Measurements from ENCODE around the gene DAP.

The DAP gene

DNA sequence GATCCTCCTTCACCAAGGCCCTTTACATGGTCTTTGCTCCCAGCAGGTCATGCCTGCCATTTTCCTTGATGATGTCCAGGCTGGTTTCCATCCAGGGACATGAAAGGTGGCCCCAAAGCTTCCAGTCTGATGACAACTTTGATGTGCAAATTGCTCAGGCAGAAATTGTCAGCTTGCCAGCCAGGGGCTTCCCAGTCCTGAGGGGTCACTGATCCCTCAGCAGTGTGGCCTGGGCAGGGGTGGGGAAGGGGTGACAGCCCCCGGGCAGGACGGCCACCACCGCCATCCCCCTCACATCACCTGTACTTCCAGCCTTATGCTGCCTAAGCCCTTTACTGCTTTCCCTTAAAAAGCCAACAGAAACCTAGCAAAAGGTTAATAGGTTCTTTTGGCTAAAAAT, 100.9 kb downstream of the DAP start:
- Histone ChIP-seq H3K4me2 (ENCODE audit: low read length) (no peak overlapping the region), H3K27ac (no peak overlapping the region), H3K9ac (no peak overlapping the region), H3K79me2 (no peaks in the 10 kb centered on the region), H2AFZ (no peak overlapping the region), H3K27me3 (ENCODE audit: control insufficient read depth, insufficient read depth, low read length) (no peaks in the 10 kb centered on the region), H3K4me3 (ENCODE audit: low read depth, low read length) (no peak overlapping the region), H3K4me1 (no peaks in the 10 kb centered on the region), H3K9me3 (ENCODE audit: control insufficient read depth, low read length) (no peaks in the 10 kb centered on the region), H3K36me3 (ENCODE audit: control insufficient read depth, insufficient read depth, low read length) (no peaks in the 10 kb centered on the region)
- TF ChIP-seq, protein P1, sequence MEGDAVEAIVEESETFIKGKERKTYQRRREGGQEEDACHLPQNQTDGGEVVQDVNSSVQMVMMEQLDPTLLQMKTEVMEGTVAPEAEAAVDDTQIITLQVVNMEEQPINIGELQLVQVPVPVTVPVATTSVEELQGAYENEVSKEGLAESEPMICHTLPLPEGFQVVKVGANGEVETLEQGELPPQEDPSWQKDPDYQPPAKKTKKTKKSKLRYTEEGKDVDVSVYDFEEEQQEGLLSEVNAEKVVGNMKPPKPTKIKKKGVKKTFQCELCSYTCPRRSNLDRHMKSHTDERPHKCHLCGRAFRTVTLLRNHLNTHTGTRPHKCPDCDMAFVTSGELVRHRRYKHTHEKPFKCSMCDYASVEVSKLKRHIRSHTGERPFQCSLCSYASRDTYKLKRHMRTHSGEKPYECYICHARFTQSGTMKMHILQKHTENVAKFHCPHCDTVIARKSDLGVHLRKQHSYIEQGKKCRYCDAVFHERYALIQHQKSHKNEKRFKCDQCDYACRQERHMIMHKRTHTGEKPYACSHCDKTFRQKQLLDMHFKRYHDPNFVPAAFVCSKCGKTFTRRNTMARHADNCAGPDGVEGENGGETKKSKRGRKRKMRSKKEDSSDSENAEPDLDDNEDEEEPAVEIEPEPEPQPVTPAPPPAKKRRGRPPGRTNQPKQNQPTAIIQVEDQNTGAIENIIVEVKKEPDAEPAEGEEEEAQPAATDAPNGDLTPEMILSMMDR (IDR thresholded peaks at IDR 0.05) = no peak

DNA sequence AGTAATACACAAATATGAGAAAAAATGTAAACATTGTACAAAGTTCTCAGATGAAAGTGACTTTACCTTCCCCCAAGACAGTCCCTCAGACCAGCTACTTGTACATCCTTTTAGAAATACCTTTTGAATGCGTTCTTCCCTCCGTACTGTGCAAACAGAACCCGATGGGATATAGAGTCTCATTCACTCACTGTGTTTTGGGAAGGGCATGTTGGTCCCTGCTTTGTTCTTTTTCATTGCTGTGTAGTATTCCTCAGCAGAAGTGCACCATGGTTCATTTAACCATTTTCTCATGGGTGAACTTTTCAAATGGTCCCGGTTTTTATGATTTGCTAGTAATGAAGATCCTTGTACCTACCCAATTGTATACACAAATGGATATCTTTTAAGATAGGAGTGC, 102.8 kb downstream of the DAP start:
- Histone ChIP-seq H2AFZ (no peak overlapping the region), H3K79me2 (no peaks in the 10 kb centered on the region), H3K9me3 (ENCODE audit: control insufficient read depth, low read length) (no peaks in the 10 kb centered on the region), H3K27me3 (ENCODE audit: control insufficient read depth, insufficient read depth, low read length) (no peaks in the 10 kb centered on the region), H3K4me2 (ENCODE audit: low read length) (no peak overlapping the region), H3K36me3 (ENCODE audit: control insufficient read depth, insufficient read depth, low read length) (no peaks in the 10 kb centered on the region), H3K27ac (no peak overlapping the region), H3K9ac (no peak overlapping the region), H3K4me1 (no peaks in the 10 kb centered on the region), H3K4me3 (ENCODE audit: low read depth, low read length) (no peak overlapping the region)
- TF ChIP-seq, protein P1 (IDR thresholded peaks at IDR 0.05) = no peak

DNA sequence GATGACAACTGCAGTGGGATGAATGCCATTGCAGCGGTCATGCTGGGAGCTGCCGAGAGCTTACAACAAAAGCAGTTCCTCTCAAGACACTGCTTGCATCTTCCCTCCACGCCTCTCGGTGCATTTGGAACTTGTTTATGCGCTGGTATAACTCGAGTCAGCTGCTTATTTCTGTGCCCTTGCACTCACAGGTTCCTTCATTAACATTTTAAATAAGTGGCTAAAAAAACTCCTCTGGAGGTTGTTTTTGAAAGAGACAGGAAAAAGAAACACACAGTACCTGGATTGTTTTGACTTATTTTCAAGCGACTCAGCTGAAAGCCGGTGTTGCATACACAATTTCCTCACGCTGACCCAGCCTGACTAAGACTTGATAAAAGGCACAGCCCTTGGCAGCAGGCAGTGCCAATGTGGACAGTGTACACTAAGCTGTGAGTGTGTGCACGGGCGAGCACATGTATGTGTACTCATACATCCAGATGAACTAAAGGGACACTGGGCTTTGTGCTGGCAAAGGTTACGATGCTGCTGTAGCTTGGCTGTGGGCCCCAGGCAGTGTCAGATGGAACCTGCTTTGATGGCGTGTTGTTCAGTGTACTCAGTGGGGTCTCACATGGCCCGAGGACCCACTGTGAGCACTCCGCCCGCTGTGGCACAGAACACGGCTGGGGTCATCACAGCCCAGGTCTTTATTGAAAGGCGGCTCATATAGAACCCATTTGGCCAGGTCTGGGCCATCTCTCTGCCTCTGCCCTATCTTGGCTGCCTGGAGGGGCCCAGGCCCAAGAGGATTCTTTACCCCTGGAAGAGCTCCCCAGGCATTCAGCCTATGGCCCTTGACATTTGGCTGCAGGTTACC, 104.8 kb downstream of the DAP start:
- Histone ChIP-seq H3K9me3 (ENCODE audit: control insufficient read depth, low read length) (no peaks in the 10 kb centered on the region), H3K4me2 (ENCODE audit: low read length) (no peak overlapping the region), H3K27me3 (ENCODE audit: control insufficient read depth, insufficient read depth, low read length) (no peaks in the 10 kb centered on the region), H3K4me1 (no peaks in the 10 kb centered on the region), H3K9ac (no peak overlapping the region), H3K79me2 (no peaks in the 10 kb centered on the region), H3K27ac (no peak overlapping the region), H3K36me3 (ENCODE audit: control insufficient read depth, insufficient read depth, low read length) (no peaks in the 10 kb centered on the region), H3K4me3 (ENCODE audit: low read depth, low read length) (no peak overlapping the region), H2AFZ (no peak overlapping the region)
- TF ChIP-seq, protein P1 (IDR thresholded peaks at IDR 0.05) = no peak

DNA sequence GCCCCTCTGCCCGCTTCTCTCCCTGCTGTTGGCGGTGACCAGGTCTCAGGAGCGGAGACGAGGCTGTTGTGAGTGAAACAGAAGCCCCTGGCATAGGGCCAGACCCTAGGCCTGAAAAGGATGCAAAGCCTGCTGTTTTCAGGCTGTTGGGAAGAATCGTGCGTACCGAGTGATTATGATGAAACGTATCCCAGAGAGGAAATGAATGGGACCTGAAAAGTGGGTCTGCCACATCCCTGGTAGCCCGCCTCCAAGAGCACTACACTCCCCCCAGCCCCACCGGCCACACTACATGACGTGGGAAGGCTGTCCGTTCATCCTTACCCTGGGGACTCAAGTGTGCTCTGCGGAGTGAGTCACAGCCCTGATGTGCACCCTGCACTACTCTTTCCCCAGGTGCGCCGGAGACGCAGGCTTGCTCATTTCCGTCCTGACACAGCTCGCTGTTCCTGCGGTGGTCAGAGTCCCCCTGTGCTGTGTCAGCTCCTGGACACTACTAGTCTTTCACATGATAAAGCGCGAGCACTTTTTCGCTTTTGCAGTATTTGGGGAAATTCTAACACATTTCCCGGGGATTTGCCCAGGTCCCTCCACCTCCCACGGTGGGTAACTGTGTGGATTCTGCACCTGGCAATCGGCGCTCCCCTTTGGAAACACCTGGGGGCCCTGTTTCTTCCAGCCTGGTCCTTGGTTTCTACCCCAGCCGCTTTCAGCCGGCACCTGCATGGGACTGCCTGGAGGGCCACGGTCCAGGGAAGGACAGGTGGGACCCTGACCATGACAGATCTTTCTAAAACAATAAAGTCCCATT, 105.7 kb downstream of the DAP start:
- Histone ChIP-seq H3K9ac (no peak overlapping the region), H3K27ac (no peak overlapping the region), H3K79me2 (no peaks in the 10 kb centered on the region), H3K4me3 (ENCODE audit: low read depth, low read length) (no peak overlapping the region), H3K36me3 (ENCODE audit: control insufficient read depth, insufficient read depth, low read length) (no peaks in the 10 kb centered on the region), H3K4me1 (no peaks in the 10 kb centered on the region), H3K4me2 (ENCODE audit: low read length) (no peak overlapping the region), H3K9me3 (ENCODE audit: control insufficient read depth, low read length) (no peaks in the 10 kb centered on the region), H3K27me3 (ENCODE audit: control insufficient read depth, insufficient read depth, low read length) (no peaks in the 10 kb centered on the region), H2AFZ (no peak overlapping the region)
- TF ChIP-seq, protein P1 (IDR thresholded peaks at IDR 0.05) = no peak

Measured in parathyroid adenoma (tissue), 2 donors.